DND-41 (cell line): ENCODE data around the gene CD1B.
A peak's percentile ranks its signal among the peaks of the same experiment; 100 is the strongest.
"Not testable (repeated sequence)": the region's sequence is repeated elsewhere in the genome, so short reads cannot be mapped to it uniquely, and the experiment has no call there.

Source experiments
- ATAC-seq: fragments of 200-7000 bp; cut with Tn5 transposase; 3 replicates; pipeline ENCODE4 v1.9.1; 2021; ENCODE audit warnings: low read depth; ENCODE audit not compliant: insufficient read depth
- DNase-seq: peaks from one replicate; pipeline ENCODE4 v3.0.0-alpha.2; 2020
- H2AFZ ChIP-seq: 2 replicates; pipeline ENCODE4 v1.6.0; 2012; ENCODE audit warnings: low read depth, low read length
- H3K27ac ChIP-seq: 2 replicates; pipeline ENCODE4 v1.5.1; 2012; ENCODE audit warnings: low read length, inconsistent platforms
- H3K27me3 ChIP-seq: fragments of 200-600 bp; sonication (generic); 2 replicates; pipeline ENCODE4 v1.6.0; 2012; ENCODE audit warnings: low read length, mild to moderate bottlenecking, inconsistent platforms; ENCODE audit not compliant: insufficient read depth, poor library complexity
- H3K36me3 ChIP-seq: 2 replicates; pipeline ENCODE4 v1.5.1; 2012; ENCODE audit warnings: low read length, inconsistent platforms; ENCODE audit not compliant: insufficient read depth
- H3K4me1 ChIP-seq: 2 replicates; pipeline ENCODE4 v1.5.1; 2012; ENCODE audit warnings: mild to moderate bottlenecking, low read length; ENCODE audit not compliant: insufficient read depth
- H3K4me2 ChIP-seq: 2 replicates; pipeline ENCODE4 v1.6.0; 2012; ENCODE audit warnings: mild to moderate bottlenecking, moderate library complexity, low read length, inconsistent platforms; ENCODE audit not compliant: insufficient read depth
- H3K4me3 ChIP-seq, 2 experiments: fragments of 200-600 bp in 1 of 2; shearing (Covaris generic) in 1 of 2; 2 replicates each; pipeline ENCODE4 v1.5.1; 2012 to 2016; ENCODE audit warnings: inconsistent platforms in 2 of 2, low read length in 2 of 2, mild to moderate bottlenecking in 2 of 2, low read depth in 1 of 2, moderate library complexity in 1 of 2
- H3K79me2 ChIP-seq: 2 replicates; pipeline ENCODE4 v1.6.0; 2012; ENCODE audit warnings: low read length, inconsistent platforms; ENCODE audit not compliant: insufficient read depth
- H3K9ac ChIP-seq: 2 replicates; pipeline ENCODE4 v1.6.0; 2012; ENCODE audit warnings: low read depth, mild to moderate bottlenecking, inconsistent platforms, low read length, moderate library complexity
- H3K9me3 ChIP-seq: 2 replicates; pipeline ENCODE4 v1.5.1; 2012; ENCODE audit warnings: low read length, moderate library complexity, mild to moderate bottlenecking, inconsistent platforms; ENCODE audit not compliant: insufficient read depth, severe bottlenecking
- H4K20me1 ChIP-seq: 2 replicates; pipeline ENCODE4 v1.6.0; 2012; ENCODE audit warnings: low read length; ENCODE audit not compliant: insufficient read depth
- CTCF ChIP-seq: IDR thresholded peaks from 2 replicates; pipeline ENCODE4 v1.5.1; 2012; ENCODE audit warnings: borderline replicate concordance, low read length, moderate library complexity, mild to moderate bottlenecking; ENCODE audit not compliant: poor library complexity, severe bottlenecking; ENCODE audit errors: extremely low read depth
- EZH2 ChIP-seq: IDR thresholded peaks from 3 replicates; pipeline ENCODE4 v1.6.1; 2012; ENCODE audit warnings: borderline replicate concordance, low read depth, mild to moderate bottlenecking, moderate library complexity, low read length, inconsistent platforms; ENCODE audit not compliant: severe bottlenecking

CD1B gene

GRCh38 chr1:158354255-158354654, 22.9 kb upstream of the CD1B start:
- Histone ChIP-seq H3K9me3 (no peaks in the 10 kb centered on the region), H4K20me1 (no peaks in the 10 kb centered on the region), H3K79me2 (peaks cover 58% of the 10 kb centered on the region), H3K4me1 (peaks cover 59% of the 10 kb centered on the region), H3K36me3 (peaks cover 10% of the 10 kb centered on the region; the same call in 1 of the 2 replicates), H3K9ac (peak overlapping the region; percentile 64), H3K4me3 (peak overlapping the region; percentile 4 to 57; a peak in 3 of 4 replicates), H3K27ac (peak overlapping the region; percentile 93), H2AFZ (peak overlapping the region; percentile 62), H3K4me2 (peak overlapping the region; percentile 72), H3K27me3 (no peaks in the 10 kb centered on the region)
- TF ChIP-seq EZH2 (no peak), CTCF (no peak)
- no peak for DNase-seq
- ATAC-seq, result peak; percentile 31

DNA sequence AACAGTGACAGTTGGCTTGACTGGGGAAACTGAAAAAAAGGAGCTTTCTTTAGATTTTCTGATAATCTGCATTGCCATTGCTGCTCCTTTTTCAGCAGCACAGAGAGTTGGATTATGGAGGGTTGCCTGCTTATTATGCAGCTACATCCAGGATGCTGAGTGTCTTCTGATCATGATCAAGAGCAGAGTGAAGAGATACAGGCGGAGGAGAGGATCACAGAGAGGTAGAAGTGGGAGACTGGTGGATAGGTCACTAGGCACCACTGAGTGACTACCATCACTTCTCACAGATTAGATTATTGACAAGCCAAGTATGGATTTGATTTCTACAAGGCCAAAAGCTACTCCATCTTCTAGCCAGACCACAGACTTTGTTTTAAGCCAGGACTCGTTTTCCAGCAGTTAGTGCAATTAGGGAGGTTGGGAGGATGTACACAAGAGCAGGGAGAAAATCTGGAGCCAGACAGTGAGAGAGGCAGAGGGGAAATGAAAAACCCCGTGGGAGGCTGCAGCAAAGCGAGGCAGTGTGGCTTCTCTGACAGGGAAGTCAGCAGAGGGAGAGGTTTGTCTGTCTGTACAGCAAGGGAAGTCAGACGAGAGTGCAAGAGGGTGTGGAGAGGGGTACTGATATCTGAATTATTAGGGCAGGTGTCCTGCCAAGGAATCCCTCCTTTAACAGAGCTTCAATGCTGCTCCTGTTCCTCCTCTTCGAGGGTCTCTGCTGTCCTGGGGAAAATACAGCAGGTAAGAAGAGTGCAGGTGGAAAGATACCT, 22.2 kb upstream of the CD1B start, which contains the start of gene CD1E:
CD1E (plus strand) TSS at position 592 of the 773 bp plus-strand sequence; CDS start at position 687, 95 bp downstream.
- H3K27ac ChIP-seq, result peak within 1 kb of the TSS; percentile 93
- DNase-seq (peak; percentile 70), ATAC-seq (peak; percentile 79)
- peak within 1 kb of the TSS; percentile 64 for H3K9ac ChIP-seq
- H3K79me2 ChIP-seq, result peaks cover 58% of the 10 kb centered on the region
- peak within 1 kb of the TSS; percentile 72 for H3K4me2 ChIP-seq
- peaks cover 10% of the 10 kb centered on the region; the same call in 1 of the 2 replicates for H3K36me3 ChIP-seq
- no peaks in the 10 kb centered on the region for H3K9me3 ChIP-seq
- H2AFZ ChIP-seq, result peak within 1 kb of the TSS; percentile 62
- peak within 1 kb of the TSS; percentile 4 to 57; a peak in 3 of 4 replicates for H3K4me3 ChIP-seq
- peaks cover 59% of the 10 kb centered on the region for H3K4me1 ChIP-seq
- H3K27me3 ChIP-seq, result no peaks in the 10 kb centered on the region
- no peaks in the 10 kb centered on the region for H4K20me1 ChIP-seq
- TF ChIP-seq CTCF (peak; percentile 36), EZH2 (no peak)

DNA sequence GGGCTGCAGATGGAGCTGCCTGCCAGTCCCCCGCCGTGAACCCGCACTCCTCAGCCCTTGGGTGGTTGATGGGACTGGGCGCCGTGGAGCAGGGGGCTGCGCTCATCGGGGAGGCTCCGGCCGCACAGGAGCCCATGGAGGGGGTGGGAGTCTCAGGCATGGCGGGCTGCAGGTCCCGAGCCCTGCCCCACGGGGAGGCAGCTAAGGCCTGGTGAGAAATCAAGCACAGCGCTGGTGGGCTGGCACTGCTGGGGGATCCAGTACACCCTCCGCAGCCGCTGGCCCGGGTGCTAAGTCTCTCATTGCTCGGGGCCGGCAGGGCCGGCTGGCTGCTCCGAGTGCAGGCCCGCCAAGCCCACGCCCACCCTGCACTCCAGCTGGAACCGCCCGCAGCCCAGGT, 17.6 kb upstream of the CD1B start:
- H3K9ac ChIP-seq, H2AFZ ChIP-seq, H3K36me3 ChIP-seq, H3K4me2 ChIP-seq, H3K9me3 ChIP-seq, H3K4me3 ChIP-seq, DNase-seq, H4K20me1 ChIP-seq, H3K27me3 ChIP-seq, ATAC-seq: not testable (repeated sequence)
- peak overlapping the region; percentile 4; the same call in 1 of the 2 replicates for H3K27ac ChIP-seq
- H3K79me2 ChIP-seq, result peaks cover 20% of the 10 kb centered on the region
- H3K4me1 ChIP-seq, result peaks cover 26% of the 10 kb centered on the region

- not testable (repeated sequence) for H3K4me2 ChIP-seq, H3K27me3 ChIP-seq, H3K4me3 ChIP-seq, H3K36me3 ChIP-seq, H2AFZ ChIP-seq, H4K20me1 ChIP-seq, ATAC-seq
- Histone ChIP-seq H3K9me3 (peaks cover 13% of the 10 kb centered on the region), H3K27ac (peak overlapping the region; percentile 100), H3K79me2 (peaks cover 37% of the 10 kb centered on the region), H3K4me1 (peaks cover 52% of the 10 kb centered on the region), H3K9ac (peak overlapping the region; percentile 80; the same call in 1 of the 2 replicates)
- DNase-seq, result peak; percentile 83
These were observed 5.1 kb upstream of the CD1B start for GRCh38 chr1:158336413-158336812.
